ENCODE results near the gene OR2T27. TPM values are rescaled to one million over a fixed set of nuclear protein-coding genes. Genes with fewer than 3 reads are reported as not detected.

Gene OR2T27
- total RNA-seq, 1 experiment from 2014 or later: not detected

- Mint-ChIP-seq H3K36me3 (ENCODE audit: insufficient read depth, unreplicated experiment) (no peaks in the 10 kb centered on the region), H3K4me1 (ENCODE audit: low read depth, unreplicated experiment) (no peaks in the 10 kb centered on the region), H3K27ac (ENCODE audit: unreplicated experiment) (no peak overlapping the region), H3K9me3 (ENCODE audit: unreplicated experiment) (no peaks in the 10 kb centered on the region), H3K4me3 (ENCODE audit: unreplicated experiment) (no peak overlapping the region), H3K27me3 (ENCODE audit: insufficient read depth, unreplicated experiment) (peaks cover 14% of the 10 kb centered on the region)
- ChIA-PET CTCF (no interaction called here), POLR2A (no interaction called here)
- no peak for DNase-seq
- no peaks in the 10 kb centered on the region for H3K9me3 ChIP-seq
- TF ChIP-seq CTCF (IDR thresholded peaks at IDR 0.05; ENCODE audit: insufficient read depth in 1 of 2, low read depth in 1 of 2, low read length in 1 of 2, severe bottlenecking in 1 of 2, unreplicated experiment in 1 of 2): no peak
- H3K4me3 ChIP-seq (ENCODE audit: low read depth, low read length): no peak overlapping the region
- intact Hi-C loops (cut with micrococcal nuclease; ENCODE audit: unreplicated experiment): loop anchor here (1.0 kb wide), 2 partner anchors 66 to 186 kb away; no protein-coding TSS in a partner anchor
- no TSS peak for BruUV-seq (replicated peaks)
- H3K4me1 ChIP-seq: no peaks in the 10 kb centered on the region
- H3K27me3 ChIP-seq (replicated peaks; ENCODE audit: control insufficient read depth, insufficient read depth, low read length): no peaks in the 10 kb centered on the region
- no peaks in the 10 kb centered on the region for H3K36me3 ChIP-seq (ENCODE audit: control insufficient read depth, insufficient read depth, low read length)
Observed at GRCh38 chr1:248621770-248622169, 33.6 kb downstream of the OR2T27 start.

- H3K27me3 ChIP-seq (replicated peaks; ENCODE audit: control insufficient read depth, insufficient read depth, low read length): no peaks in the 10 kb centered on the region
- CTCF ChIA-PET: no interaction called here
- DNase-seq: peak; percentile 62 to 73
- peak; percentile 58 to 74 for TF ChIP-seq CTCF (IDR thresholded peaks at IDR 0.05; ENCODE audit: insufficient read depth in 1 of 2, low read depth in 1 of 2, low read length in 1 of 2, severe bottlenecking in 1 of 2, unreplicated experiment in 1 of 2)
- no peaks in the 10 kb centered on the region for H3K36me3 ChIP-seq (ENCODE audit: control insufficient read depth, insufficient read depth, low read length)
- Mint-ChIP-seq H3K9me3 (ENCODE audit: unreplicated experiment) (no peaks in the 10 kb centered on the region), H3K27me3 (ENCODE audit: insufficient read depth, unreplicated experiment) (peaks cover 14% of the 10 kb centered on the region), H3K4me3 (ENCODE audit: unreplicated experiment) (no peak overlapping the region), H3K27ac (ENCODE audit: unreplicated experiment) (no peak overlapping the region), H3K4me1 (ENCODE audit: low read depth, unreplicated experiment) (no peaks in the 10 kb centered on the region), H3K36me3 (ENCODE audit: insufficient read depth, unreplicated experiment) (no peaks in the 10 kb centered on the region)
- no peaks in the 10 kb centered on the region for H3K9me3 ChIP-seq
- no peaks in the 10 kb centered on the region for H3K4me1 ChIP-seq
- no TSS peak for BruUV-seq (replicated peaks)
- no peak overlapping the region for H3K4me3 ChIP-seq (ENCODE audit: low read depth, low read length)
- POLR2A ChIA-PET: no interaction called here
- intact Hi-C loops (cut with micrococcal nuclease; ENCODE audit: unreplicated experiment): loop anchor here (2.0 kb wide), 1 partner anchor 78 kb away; no protein-coding TSS in a partner anchor
Observed at GRCh38 chr1:248618878-248619277, 36.5 kb downstream of the OR2T27 start.

- no peak for TF ChIP-seq CTCF (IDR thresholded peaks at IDR 0.05; ENCODE audit: insufficient read depth in 1 of 2, low read depth in 1 of 2, low read length in 1 of 2, severe bottlenecking in 1 of 2, unreplicated experiment in 1 of 2)
- BruUV-seq (replicated peaks): no TSS peak
- peaks cover 14% of the 10 kb centered on the region for H3K27me3 Mint-ChIP-seq (ENCODE audit: insufficient read depth, unreplicated experiment)
- intact Hi-C loops (cut with micrococcal nuclease; ENCODE audit: unreplicated experiment): loop anchor here (2.0 kb wide), 1 partner anchor 79 kb away; no protein-coding TSS in a partner anchor
- no peaks in the 10 kb centered on the region for H3K9me3 ChIP-seq
- no peaks in the 10 kb centered on the region for H3K27me3 ChIP-seq (replicated peaks; ENCODE audit: control insufficient read depth, insufficient read depth, low read length)
- no peaks in the 10 kb centered on the region for H3K4me1 ChIP-seq
- POLR2A ChIA-PET: no interaction called here
- H3K9me3 Mint-ChIP-seq (ENCODE audit: unreplicated experiment): no peaks in the 10 kb centered on the region
- H3K36me3 Mint-ChIP-seq (ENCODE audit: insufficient read depth, unreplicated experiment): no peaks in the 10 kb centered on the region
- no peak overlapping the region for H3K27ac Mint-ChIP-seq (ENCODE audit: unreplicated experiment)
- H3K4me1 Mint-ChIP-seq (ENCODE audit: low read depth, unreplicated experiment): no peaks in the 10 kb centered on the region
- no peaks in the 10 kb centered on the region for H3K36me3 ChIP-seq (ENCODE audit: control insufficient read depth, insufficient read depth, low read length)
- CTCF ChIA-PET: no interaction called here
- no peak overlapping the region for H3K4me3 ChIP-seq (ENCODE audit: low read depth, low read length)
- no peak overlapping the region for H3K4me3 Mint-ChIP-seq (ENCODE audit: unreplicated experiment)
- DNase-seq: no peak
Observed at GRCh38 chr1:248618119-248618518, 37.2 kb downstream of the OR2T27 start.

All from Caco-2 (cell line).